ENCODE results near the gene CELF6.
A peak's percentile ranks its signal among the peaks of the same experiment; 100 is the strongest.
"Not testable (repeated sequence)": the region's sequence is repeated elsewhere in the genome, so short reads cannot be mapped to it uniquely, and the experiment has no call there.

The CELF6 gene

GRCh38 chr15:72276326-72276700 is 43.6 kb downstream of the CELF6 start:
- Histone ChIP-seq H3K36me3 (ENCODE audit: control insufficient read depth, insufficient read depth, low read length) (no peaks in the 10 kb centered on the region), H3K27me3 (replicated peaks; ENCODE audit: control insufficient read depth, insufficient read depth, low read length, poor library complexity, severe bottlenecking) (no peaks in the 10 kb centered on the region), H3K4me3 (ENCODE audit: insufficient read depth, low read depth, low read length, poor library complexity, severe bottlenecking) (no peak overlapping the region), H3K9me3 (ENCODE audit: control insufficient read depth, low read length) (no peaks in the 10 kb centered on the region), H3K27ac (ENCODE audit: insufficient read depth, low read length, poor library complexity, severe bottlenecking) (no peak overlapping the region), H3K4me1 (ENCODE audit: control insufficient read depth, insufficient read depth, low read length, poor library complexity, severe bottlenecking) (peaks cover 15% of the 10 kb centered on the region)
- no peak for DNase-seq

DNA sequence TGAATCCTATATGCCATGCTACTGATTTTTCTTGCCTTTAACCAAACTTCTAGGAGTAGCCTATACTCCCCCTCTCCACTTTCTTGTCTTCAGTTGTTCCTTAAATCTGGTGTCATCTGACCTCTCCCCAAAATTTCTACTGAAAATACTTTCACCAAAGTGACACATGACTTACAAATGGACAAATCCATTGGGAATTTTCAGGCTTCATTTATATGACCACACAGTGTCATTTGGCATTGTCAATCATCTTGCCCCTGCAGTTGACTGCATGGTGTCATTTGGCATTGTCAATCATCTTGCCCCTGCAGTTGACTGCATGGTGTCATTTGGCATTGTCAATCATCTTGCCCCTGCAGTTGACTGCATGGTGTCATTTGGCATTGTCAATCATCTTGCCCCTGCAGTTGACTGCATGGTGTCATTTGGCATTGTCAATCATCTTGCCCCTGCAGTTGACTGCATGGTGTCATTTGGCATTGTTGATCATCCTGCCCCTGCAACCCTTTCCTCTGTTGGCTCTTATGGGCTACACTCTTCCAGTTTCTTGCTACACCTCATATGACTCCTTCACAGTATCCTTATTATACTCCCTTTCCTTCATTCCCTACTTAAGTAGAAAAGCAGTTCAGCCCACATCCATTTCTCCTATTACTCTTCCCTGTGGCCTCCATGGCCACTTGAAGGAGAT is 44.2 kb downstream of the CELF6 start:
- H3K27ac ChIP-seq (ENCODE audit: insufficient read depth, low read length, poor library complexity, severe bottlenecking); H3K4me3 ChIP-seq (ENCODE audit: insufficient read depth, low read depth, low read length, poor library complexity, severe bottlenecking); H3K27me3 ChIP-seq (replicated peaks; ENCODE audit: control insufficient read depth, insufficient read depth, low read length, poor library complexity, severe bottlenecking); DNase-seq; H3K9me3 ChIP-seq (ENCODE audit: control insufficient read depth, low read length); H3K36me3 ChIP-seq (ENCODE audit: control insufficient read depth, insufficient read depth, low read length): not testable (repeated sequence)
- peaks cover 17% of the 10 kb centered on the region for H3K4me1 ChIP-seq (ENCODE audit: control insufficient read depth, insufficient read depth, low read length, poor library complexity, severe bottlenecking)

DNA sequence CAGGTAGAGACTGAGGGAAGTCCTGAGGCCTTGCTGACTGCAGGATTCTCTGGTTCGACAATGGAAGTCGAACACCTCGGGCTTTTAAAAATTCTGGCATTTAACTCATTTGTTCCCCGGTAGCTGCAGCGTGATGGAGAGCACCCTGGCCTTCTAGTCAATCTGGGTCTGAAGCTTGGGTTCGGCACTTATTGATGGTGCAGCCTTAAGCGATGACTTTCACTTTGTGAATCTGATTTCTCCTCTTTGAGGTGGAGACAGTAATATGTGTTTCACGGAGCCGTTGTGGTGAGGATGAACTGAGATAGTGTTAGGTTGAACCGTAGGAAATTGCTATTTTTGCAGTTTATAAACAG is 47.0 kb downstream of the CELF6 start:
- Histone ChIP-seq H3K4me3 (ENCODE audit: insufficient read depth, low read depth, low read length, poor library complexity, severe bottlenecking) (peak overlapping the region; percentile 47), H3K27me3 (replicated peaks; ENCODE audit: control insufficient read depth, insufficient read depth, low read length, poor library complexity, severe bottlenecking) (no peaks in the 10 kb centered on the region), H3K4me1 (ENCODE audit: control insufficient read depth, insufficient read depth, low read length, poor library complexity, severe bottlenecking) (peaks cover 17% of the 10 kb centered on the region), H3K27ac (ENCODE audit: insufficient read depth, low read length, poor library complexity, severe bottlenecking) (peak overlapping the region; percentile 63), H3K9me3 (ENCODE audit: control insufficient read depth, low read length) (no peaks in the 10 kb centered on the region), H3K36me3 (ENCODE audit: control insufficient read depth, insufficient read depth, low read length) (peaks cover 1% of the 10 kb centered on the region)
- DNase-seq: no peak

DNA sequence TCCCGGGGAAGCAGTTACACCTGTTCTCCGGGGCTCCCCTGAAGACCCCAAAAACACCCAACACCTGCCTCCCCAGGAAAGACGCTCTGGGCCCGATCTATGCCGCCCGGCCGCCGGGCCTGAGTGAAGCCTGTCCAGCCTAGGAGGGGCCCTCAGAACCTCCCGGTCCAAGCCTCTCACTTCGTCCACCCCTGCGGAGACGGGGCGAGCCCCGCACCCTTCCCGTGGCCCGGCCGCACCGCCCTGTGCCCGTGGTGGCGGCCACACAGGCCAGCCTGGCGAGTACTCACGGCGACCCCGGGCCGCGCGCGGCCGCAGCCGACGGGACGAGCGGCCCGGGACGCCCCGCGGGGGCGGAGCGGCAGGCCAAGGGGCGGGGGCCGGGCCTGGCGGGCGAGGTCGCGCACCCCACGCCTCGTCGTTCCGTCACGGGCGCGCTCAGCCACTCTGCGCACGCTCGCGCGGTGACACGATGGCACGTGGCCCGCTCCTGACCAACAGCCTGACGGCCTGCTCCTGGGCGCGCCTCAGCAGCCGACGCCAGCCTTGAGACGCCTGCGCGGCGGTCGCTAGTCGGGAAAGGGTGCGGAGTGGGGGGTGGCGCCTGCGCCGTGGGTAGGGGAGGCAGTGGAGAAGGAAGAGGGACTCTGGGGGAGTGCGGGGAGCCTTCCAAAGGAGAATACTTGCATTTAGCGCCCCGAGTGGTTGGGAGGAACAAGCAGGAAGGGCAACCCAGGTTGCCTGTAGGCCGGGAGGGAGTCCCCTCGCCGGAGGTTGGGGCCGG is 47.6 kb downstream of the CELF6 start, which contains the start of gene PARP6:
TSS of gene PARP6 (minus strand) at position 342 of the 784 bp plus-strand sequence. CDS start 5,077 bp downstream, outside the sequence.
- Histone ChIP-seq H3K4me1 (ENCODE audit: control insufficient read depth, insufficient read depth, low read length, poor library complexity, severe bottlenecking) (peaks cover 17% of the 10 kb centered on the region), H3K4me3 (ENCODE audit: insufficient read depth, low read depth, low read length, poor library complexity, severe bottlenecking) (peak within 1 kb of the TSS; percentile 61), H3K27ac (ENCODE audit: insufficient read depth, low read length, poor library complexity, severe bottlenecking) (peak within 1 kb of the TSS; percentile 81), H3K27me3 (replicated peaks; ENCODE audit: control insufficient read depth, insufficient read depth, low read length, poor library complexity, severe bottlenecking) (no peaks in the 10 kb centered on the region), H3K9me3 (ENCODE audit: control insufficient read depth, low read length) (no peaks in the 10 kb centered on the region), H3K36me3 (ENCODE audit: control insufficient read depth, insufficient read depth, low read length) (peaks cover 7% of the 10 kb centered on the region)
- DNase-seq: peak; percentile 97 to 99 (median 99)

DNA sequence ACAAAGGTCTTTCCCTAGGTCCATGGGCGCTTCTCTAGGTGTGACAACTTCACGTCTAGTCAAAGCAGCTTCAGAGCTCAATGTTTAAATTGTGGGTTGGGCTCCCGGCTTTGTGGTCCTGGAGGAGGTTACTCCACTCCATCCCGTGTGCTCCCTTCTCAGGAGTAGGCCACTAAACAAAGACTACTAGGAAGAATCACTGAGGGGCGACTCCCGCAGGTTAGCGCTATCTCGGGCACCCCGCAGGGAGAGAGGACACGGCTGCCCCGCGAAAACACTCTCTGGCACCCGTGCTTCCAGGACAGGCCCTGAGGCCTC is 48.1 kb downstream of the CELF6 start:
- Histone ChIP-seq H3K36me3 (ENCODE audit: control insufficient read depth, insufficient read depth, low read length) (peaks cover 12% of the 10 kb centered on the region), H3K9me3 (ENCODE audit: control insufficient read depth, low read length) (no peaks in the 10 kb centered on the region), H3K27me3 (replicated peaks; ENCODE audit: control insufficient read depth, insufficient read depth, low read length, poor library complexity, severe bottlenecking) (no peaks in the 10 kb centered on the region), H3K4me1 (ENCODE audit: control insufficient read depth, insufficient read depth, low read length, poor library complexity, severe bottlenecking) (peaks cover 17% of the 10 kb centered on the region), H3K27ac (ENCODE audit: insufficient read depth, low read length, poor library complexity, severe bottlenecking) (peak overlapping the region; percentile 81), H3K4me3 (ENCODE audit: insufficient read depth, low read depth, low read length, poor library complexity, severe bottlenecking) (peak overlapping the region; percentile 61)
- no peak for DNase-seq

DNA sequence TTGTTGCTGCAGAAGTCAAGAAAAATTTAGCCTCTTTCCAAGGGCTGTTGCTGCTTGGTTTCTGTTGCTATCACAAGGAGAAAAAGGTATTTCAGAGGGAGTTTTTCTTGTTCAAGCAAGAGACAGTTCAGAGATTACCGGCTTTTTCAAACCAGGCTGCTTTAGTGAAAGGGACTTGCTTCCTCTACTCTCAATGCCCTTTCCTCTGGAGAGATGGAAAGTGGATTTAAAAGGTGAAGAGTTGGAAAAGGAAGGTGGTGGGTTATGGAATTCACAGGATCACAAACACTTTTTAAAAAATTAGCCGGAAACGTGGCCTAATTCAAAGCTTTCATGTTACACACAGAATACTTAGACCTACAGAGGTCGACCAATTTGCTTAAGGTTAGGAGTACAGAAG is 48.7 kb downstream of the CELF6 start:
- peaks cover 17% of the 10 kb centered on the region for H3K4me1 ChIP-seq (ENCODE audit: control insufficient read depth, insufficient read depth, low read length, poor library complexity, severe bottlenecking)
- H3K4me3 ChIP-seq (ENCODE audit: insufficient read depth, low read depth, low read length, poor library complexity, severe bottlenecking): peak overlapping the region; percentile 61
- H3K9me3 ChIP-seq (ENCODE audit: control insufficient read depth, low read length): no peaks in the 10 kb centered on the region
- H3K27me3 ChIP-seq (replicated peaks; ENCODE audit: control insufficient read depth, insufficient read depth, low read length, poor library complexity, severe bottlenecking): no peaks in the 10 kb centered on the region
- H3K27ac ChIP-seq (ENCODE audit: insufficient read depth, low read length, poor library complexity, severe bottlenecking): peak overlapping the region; percentile 81
- peaks cover 19% of the 10 kb centered on the region for H3K36me3 ChIP-seq (ENCODE audit: control insufficient read depth, insufficient read depth, low read length)
- DNase-seq: no peak

DNA sequence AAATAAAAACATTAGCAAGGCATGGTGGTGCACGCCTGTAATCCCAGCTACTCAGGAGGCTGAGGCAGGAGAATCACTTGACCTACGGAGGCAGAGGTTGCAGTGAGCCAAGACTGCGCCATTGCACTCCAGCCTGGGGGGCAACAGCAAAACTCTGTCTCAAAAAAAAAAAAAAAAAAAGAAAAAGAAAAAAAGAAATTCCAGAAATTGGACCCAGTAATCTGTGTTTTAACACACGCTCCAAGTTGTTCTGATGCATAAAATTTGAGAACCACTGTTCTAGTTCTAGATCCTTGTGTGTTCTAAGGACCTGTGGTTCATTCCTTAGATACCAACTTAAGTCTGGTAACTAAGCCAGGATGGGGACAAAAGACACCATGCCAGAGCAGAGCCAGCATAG is 50.2 kb downstream of the CELF6 start:
- Histone ChIP-seq H3K9me3 (ENCODE audit: control insufficient read depth, low read length) (no peaks in the 10 kb centered on the region), H3K36me3 (ENCODE audit: control insufficient read depth, insufficient read depth, low read length) (peaks cover 34% of the 10 kb centered on the region), H3K4me3 (ENCODE audit: insufficient read depth, low read depth, low read length, poor library complexity, severe bottlenecking) (no peak overlapping the region), H3K27ac (ENCODE audit: insufficient read depth, low read length, poor library complexity, severe bottlenecking) (no peak overlapping the region), H3K4me1 (ENCODE audit: control insufficient read depth, insufficient read depth, low read length, poor library complexity, severe bottlenecking) (peaks cover 17% of the 10 kb centered on the region), H3K27me3 (replicated peaks; ENCODE audit: control insufficient read depth, insufficient read depth, low read length, poor library complexity, severe bottlenecking) (no peaks in the 10 kb centered on the region)
- no peak for DNase-seq

DNA sequence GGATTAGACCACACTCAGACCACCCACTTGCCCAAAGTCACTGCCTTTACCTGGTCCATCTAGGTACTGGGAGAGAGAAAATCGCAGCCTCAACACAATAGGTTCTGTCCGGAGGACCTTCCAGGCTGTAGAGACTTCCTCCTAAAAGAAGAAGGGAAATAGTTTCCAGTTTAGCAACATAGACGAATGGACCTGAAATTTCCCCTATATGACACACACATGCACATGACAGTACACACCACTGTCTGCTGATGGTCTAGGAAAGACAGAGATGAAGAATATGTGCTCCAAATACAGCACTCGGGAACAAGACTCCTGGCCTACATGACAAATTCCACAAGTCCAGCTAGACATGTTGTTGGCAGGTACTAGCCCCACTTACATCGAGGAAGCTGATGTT is 54.9 kb downstream of the CELF6 start:
- no peaks in the 10 kb centered on the region for H3K9me3 ChIP-seq (ENCODE audit: control insufficient read depth, low read length)
- no peak for DNase-seq
- no peak overlapping the region for H3K27ac ChIP-seq (ENCODE audit: insufficient read depth, low read length, poor library complexity, severe bottlenecking)
- no peaks in the 10 kb centered on the region for H3K27me3 ChIP-seq (replicated peaks; ENCODE audit: control insufficient read depth, insufficient read depth, low read length, poor library complexity, severe bottlenecking)
- no peaks in the 10 kb centered on the region for H3K4me1 ChIP-seq (ENCODE audit: control insufficient read depth, insufficient read depth, low read length, poor library complexity, severe bottlenecking)
- no peak overlapping the region for H3K4me3 ChIP-seq (ENCODE audit: insufficient read depth, low read depth, low read length, poor library complexity, severe bottlenecking)
- peaks cover 75% of the 10 kb centered on the region for H3K36me3 ChIP-seq (ENCODE audit: control insufficient read depth, insufficient read depth, low read length)

- DNase-seq: no peak
- no peaks in the 10 kb centered on the region for H3K27me3 ChIP-seq (replicated peaks; ENCODE audit: control insufficient read depth, insufficient read depth, low read length, poor library complexity, severe bottlenecking)
- no peaks in the 10 kb centered on the region for H3K9me3 ChIP-seq (ENCODE audit: control insufficient read depth, low read length)
- H3K4me1 ChIP-seq (ENCODE audit: control insufficient read depth, insufficient read depth, low read length, poor library complexity, severe bottlenecking): no peaks in the 10 kb centered on the region
- no peak overlapping the region for H3K27ac ChIP-seq (ENCODE audit: insufficient read depth, low read length, poor library complexity, severe bottlenecking)
- H3K4me3 ChIP-seq (ENCODE audit: insufficient read depth, low read depth, low read length, poor library complexity, severe bottlenecking): no peak overlapping the region
- H3K36me3 ChIP-seq (ENCODE audit: control insufficient read depth, insufficient read depth, low read length): peaks cover 82% of the 10 kb centered on the region
Measured at GRCh38 chr15:72252663-72253299, 67.2 kb downstream of the CELF6 start.

Measured in effector memory CD4-positive, alpha-beta T cell (primary cell).